Prostate gland (tissue), 2 donors: ENCODE data around the gene MARK2.

Experiments
- CTCF ChIP-seq, 4 experiments: fragments of 200-600 bp in 2 of 4; fragments of 450-650 bp in 2 of 4; sonication (generic) in 2 of 4; IDR thresholded peaks; 1 replicate in 3 of 4; 2 replicates in 1 of 4; pipeline ENCODE4 v1.5.1; 2016 to 2019; ENCODE audit warnings: antibody characterized with exemption in 4 of 4, mild to moderate bottlenecking in 2 of 4, moderate library complexity in 2 of 4
- POLR2A ChIP-seq: fragments of 450-650 bp; IDR thresholded peaks from one replicate; pipeline ENCODE4 v1.6.1; 2016; ENCODE audit warnings: antibody characterized with exemption, mild to moderate bottlenecking
- POLR2AphosphoS5 ChIP-seq: sonication (generic); formaldehyde crosslinking; IDR thresholded peaks from one replicate; pipeline ENCODE4 v1.6.1; 2017; ENCODE audit warnings: antibody characterized with exemption

GRCh38 chr11:63942803-63943202 is 103.9 kb downstream of the MARK2 start:
- TF ChIP-seq CTCF (IDR thresholded peaks at IDR 0.05), result no peak
- TF ChIP-seq POLR2A, result no peak
- TF ChIP-seq POLR2AphosphoS5, result no peak
